K562 (cell line): ENCODE data around the gene MRLN. TPM values are rescaled to one million over a fixed set of nuclear protein-coding genes. Genes with fewer than 3 reads are reported as not detected.
"Not testable (repeated sequence)": the region's sequence is repeated elsewhere in the genome, so short reads cannot be mapped to it uniquely, and the experiment has no call there.

ENCODE experiments used
- ATAC-seq: fragments of 200-7000 bp; cut with Tn5 transposase; 3 replicates; pipeline ENCODE4 v1.9.1; 2020; ENCODE audit warnings: moderate library complexity
- BruUV-seq: library from RNA; stranded (reverse); fragments of 400-500 nt; replicated peaks from 2 replicates; lab custom pipeline; 2021; lab: Mats Ljungman, UMichigan
- CTCF ChIA-PET: fragments of 300-600 bp; formaldehyde crosslinking; extraction: SDS; loops from one replicate; lab custom pipeline; 2021; ENCODE audit warnings: low intra/inter-chr PET ratio; lab: Yijun Ruan, JAX
- POLR2A ChIA-PET: fragments of 300-600, 350-650 bp; sonication (Branson Sonifier 250); formaldehyde crosslinking; extraction: SDS; loops from one replicate; lab custom pipeline; 2021; ENCODE audit warnings: antibody characterized with exemption, inconsistent platforms; lab: Yijun Ruan, JAX
- DNase-seq, 4 experiments: peaks; one replicate each; pipeline versions ENCODE4 v3.0.0 to v3.0.0-alpha.2; 2011 to 2018; ENCODE audit warnings: low spot score in 3 of 4, mixed read lengths in 3 of 4; ENCODE audit errors: extremely low read depth in 1 of 4
- FAIRE-seq: peaks from 2 replicates; lab custom pipeline; 2011; peaks lifted over from hg19 to GRCh38; lab: Jason Lieb, UNC
- H2AFZ ChIP-seq: 2 replicates; pipeline ENCODE4 v1.6.0; 2011; ENCODE audit warnings: low read depth, low read length, control low read depth, inconsistent platforms
- H3K27ac ChIP-seq: fragments of 200-600 bp; 3 replicates; pipeline ENCODE4 v1.8.0; 2011; ENCODE audit warnings: low read depth, mild to moderate bottlenecking, control low read depth, inconsistent platforms, low read length, moderate library complexity, mixed read lengths; ENCODE audit errors: extremely low read depth
- H3K27me3 ChIP-seq, 2 experiments: fragments of 300-600 bp in 1 of 2; 2 replicates in 1 of 2; 3 replicates in 1 of 2; pipeline versions ENCODE4 v1.6.0 to v1.8.0; 2011; ENCODE audit warnings: inconsistent platforms in 2 of 2, low read length in 2 of 2, mild to moderate bottlenecking in 1 of 2, mixed read lengths in 1 of 2, moderate library complexity in 1 of 2; ENCODE audit not compliant: control insufficient read depth in 2 of 2, insufficient read depth in 2 of 2
- H3K36me3 ChIP-seq: fragments of 300-600 bp; 3 replicates; pipeline ENCODE4 v1.8.0; 2011; ENCODE audit warnings: mild to moderate bottlenecking, low read length, inconsistent platforms; ENCODE audit not compliant: control insufficient read depth, insufficient read depth
- H3K4me1 ChIP-seq, 2 experiments: fragments of 200-600 bp in 1 of 2; replicated peaks in 1 of 2; 2 replicates in 1 of 2; 3 replicates in 1 of 2; pipeline versions ENCODE4 v1.5.1 to v1.8.0; 2011; ENCODE audit warnings: inconsistent platforms in 2 of 2, low read length in 2 of 2, mild to moderate bottlenecking in 1 of 2, mixed read lengths in 1 of 2, moderate library complexity in 1 of 2; ENCODE audit not compliant: control insufficient read depth in 2 of 2, insufficient read depth in 2 of 2
- H3K4me2 ChIP-seq: 2 replicates; pipeline ENCODE4 v1.6.1; 2011; ENCODE audit warnings: low read length, control low read depth, inconsistent platforms, mixed read lengths; ENCODE audit not compliant: insufficient read depth
- H3K4me3 ChIP-seq: fragments of 200-600 bp; sonication (generic), shearing (Covaris generic); 2 replicates; pipeline ENCODE4 v1.5.1; 2016; ENCODE audit warnings: control low read depth, inconsistent platforms
- H3K79me2 ChIP-seq: fragments of 200-600 bp; 3 replicates; pipeline ENCODE4 v1.8.0; 2011; ENCODE audit warnings: low read length, inconsistent platforms; ENCODE audit not compliant: control insufficient read depth, insufficient read depth
- H3K9ac ChIP-seq, 2 experiments: 2 replicates each; pipeline versions ENCODE4 v1.6.0 to v1.6.1; 2011; ENCODE audit warnings: low read depth in 2 of 2, low read length in 2 of 2, control low read depth in 1 of 2, inconsistent platforms in 1 of 2, mild to moderate bottlenecking in 1 of 2, mixed read lengths in 1 of 2; ENCODE audit not compliant: insufficient read depth in 1 of 2
- H3K9me1 ChIP-seq: one replicate; pipeline ENCODE4 v1.6.0; 2011; ENCODE audit warnings: inconsistent platforms, mild to moderate bottlenecking, low read length, moderate library complexity; ENCODE audit not compliant: control insufficient read depth, insufficient read depth
- H3K9me3 ChIP-seq: replicated peaks from 2 replicates; pipeline ENCODE4 v1.5.1; 2011; ENCODE audit warnings: low read depth, low read length, inconsistent platforms; ENCODE audit not compliant: control insufficient read depth, insufficient read depth
- H4K20me1 ChIP-seq: replicated peaks from 2 replicates; pipeline ENCODE4 v1.6.1; 2011; ENCODE audit warnings: low read length, inconsistent platforms, mixed read lengths; ENCODE audit not compliant: control insufficient read depth, insufficient read depth
- CBX8 ChIP-seq: fragments of 200-600 bp; sonication (generic); IDR thresholded peaks from 2 replicates; pipeline ENCODE4 v1.6.1; 2012; ENCODE audit warnings: borderline replicate concordance, mixed run types, low read depth, mild to moderate bottlenecking, moderate library complexity, mixed read lengths, low read length, control low read depth, inconsistent platforms; ENCODE audit not compliant: poor library complexity, severe bottlenecking; ENCODE audit errors: extremely low read depth
- CEBPB ChIP-seq: fragments of 450-650 bp; IDR thresholded peaks from 2 replicates; pipeline ENCODE4 v1.6.1; 2016; ENCODE audit warnings: missing genetic modification characterization, missing compliant biosample characterization
- CEBPG ChIP-seq, 3 experiments: fragments of 200-800 bp in 1 of 3; sonication (Bioruptor generic) in 1 of 3; sonication (generic) in 1 of 3; formaldehyde crosslinking in 1 of 3; IDR thresholded peaks in 2 of 3; conservative IDR thresholded peaks in 1 of 3; 2 replicates each; pipeline versions ENCODE4 v1.6.1 to v1.8.0; 2016 to 2022; ENCODE audit warnings: missing compliant biosample characterization in 2 of 3, missing genetic modification characterization in 2 of 3, mild to moderate bottlenecking in 1 of 3, missing genetic modification reagents in 1 of 3
- CSDE1 ChIP-seq, 2 experiments: fragments of 450-650 bp; IDR thresholded peaks; 2 replicates each; pipeline ENCODE4 v1.6.1; 2016; ENCODE audit warnings: mild to moderate bottlenecking in 1 of 2
- DMBX1 ChIP-seq: fragments of 250-450 bp; sonication (Bioruptor Pico); IDR thresholded peaks from 2 replicates; pipeline ENCODE4 v1.8.0; 2022; ENCODE audit warnings: inconsistent platforms, mild to moderate bottlenecking, moderate library complexity, borderline replicate concordance
- GTF2E2 ChIP-seq: fragments of 200-800 bp; sonication (Bioruptor generic); IDR thresholded peaks from 2 replicates; pipeline ENCODE4 v1.6.1; 2016; ENCODE audit warnings: missing genetic modification characterization, missing compliant biosample characterization
- HDAC6 ChIP-seq: IDR thresholded peaks from 2 replicates; pipeline ENCODE4 v1.6.1; 2012; ENCODE audit warnings: low read depth, mild to moderate bottlenecking, control low read depth, inconsistent platforms, low read length, moderate library complexity
- HNRNPUL1 ChIP-seq: fragments of 200-400 bp; formaldehyde crosslinking; IDR thresholded peaks from 2 replicates; pipeline ENCODE4 v1.6.1; 2017; ENCODE audit warnings: low read length
- KLF6 ChIP-seq: fragments of 250-450 bp; sonication (Bioruptor Pico); IDR thresholded peaks from 2 replicates; pipeline ENCODE4 v1.4.0; 2020; ENCODE audit warnings: mild to moderate bottlenecking, moderate library complexity, borderline replicate concordance
- POLR2G ChIP-seq: fragments of 200-400 bp; formaldehyde crosslinking; IDR thresholded peaks from 2 replicates; pipeline ENCODE4 v1.6.1; 2017; ENCODE audit warnings: low read depth, mild to moderate bottlenecking, antibody characterized with exemption, low read length, moderate library complexity
- RFX1 ChIP-seq: fragments of 450-650 bp; IDR thresholded peaks from 2 replicates; pipeline ENCODE4 v1.6.1; 2016; ENCODE audit warnings: mild to moderate bottlenecking, moderate library complexity
- SOX6 ChIP-seq: fragments of 450-650 bp; IDR thresholded peaks from 2 replicates; pipeline ENCODE4 v1.6.1; 2014; ENCODE audit warnings: mild to moderate bottlenecking
- ZFP30 ChIP-seq: fragments of 250-450 bp; sonication (Bioruptor Pico); IDR thresholded peaks from 2 replicates; pipeline ENCODE4 v1.8.0; 2022; ENCODE audit warnings: moderate library complexity, mild to moderate bottlenecking, inconsistent platforms, borderline replicate concordance
- ZNF146 ChIP-seq: IDR thresholded peaks from one replicate; pipeline ENCODE4 v1.6.1; 2018; ENCODE audit warnings: missing compliant biosample characterization; ENCODE audit not compliant: unreplicated experiment
- WGBS: fragments of 100-300 bp; shearing (Covaris generic); methylation state at CpG from one replicate; pipeline ENCODE4 v1.1.6; 2016; ENCODE audit warnings: low coverage, mixed read lengths; ENCODE audit not compliant: insufficient coverage; ENCODE audit errors: missing lambda C conversion rate; 5-methylcytosine and 5-hydroxymethylcytosine counted together
- in situ Hi-C: fragments of 300-500 bp; cut with MboI; formaldehyde crosslinking; loops from 4 replicates; pipeline ENCODE4 v1.15.0; 2018; ENCODE audit warnings: inconsistent platforms, mixed read lengths
- intact Hi-C: fragments of 100-400 bp; cut with micrococcal nuclease; formaldehyde crosslinking; loops from 2 replicates; pipeline ENCODE4 v1.14.2; 2022
- polyA plus RNA-seq, 8 experiments: library from polyadenylated mRNA; depleted of rRNA in 4 of 8; stranded (reverse) in 5 of 8; unstranded in 3 of 8; fragments of >200 nt; fragmentation: Nextera tagmentation in 2 of 8; fragmentation: Illumina TruSeq in 1 of 8; extraction: Ambion mirVana in 2 of 8; extraction: Trizol in 1 of 8; gene quantifications; 2 replicates each; pipeline versions ENCODE4 v1.2.1 to v1.2.3, GENCODE V29; 2011 to 2014; ENCODE audit warnings: inconsistent platforms in 1 of 8, missing spikeins in 1 of 8
- total RNA-seq, 7 experiments: library from RNA; depleted of rRNA in 6 of 7; stranded (reverse); fragments of >200 nt in 6 of 7; fragmentation: Illumina TruSeq in 2 of 7; extraction: Trizol in 2 of 7; gene quantifications; 2 replicates each; pipeline versions ENCODE4 v1.2.1 to v1.2.3, GENCODE V29; 2011 to 2021; ENCODE audit warnings: low replicate concordance in 1 of 7
- TF ChIP-seq, protein P1 (sequence below): fragments of 250-450 bp; sonication (Bioruptor Pico); IDR thresholded peaks from 2 replicates; pipeline ENCODE4 v1.5.0; 2020; ENCODE audit warnings: mild to moderate bottlenecking, borderline replicate concordance

MRLN gene
- total and polyA plus RNA-seq, 9 of the 15 experiments (the other 6 are each of a cell fraction or from before 2014, with no cell fraction given) = 0.07 to 0.13 TPM; not detected in 7

DNA sequence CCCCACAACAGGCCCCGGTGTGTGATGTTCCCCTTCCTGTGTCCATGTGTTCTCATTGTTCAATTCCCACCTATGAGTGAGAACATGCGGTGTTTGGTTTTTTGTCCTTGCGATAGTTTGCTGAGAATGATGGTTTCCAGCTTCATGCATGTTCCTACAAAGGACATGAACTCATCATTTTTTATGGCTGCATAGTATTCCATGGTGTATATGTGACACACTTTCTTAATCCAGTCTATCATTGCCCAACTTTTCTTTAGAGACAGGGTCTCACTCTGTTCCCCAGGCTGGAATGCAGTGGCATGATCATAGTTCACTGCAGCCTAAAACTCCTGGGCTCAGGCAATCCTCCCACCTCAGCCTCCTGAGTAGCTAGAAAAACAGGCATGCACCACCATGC is 32.2 kb upstream of the MRLN start:
- H4K20me1 ChIP-seq, H3K4me3 ChIP-seq, H3K27me3 ChIP-seq, FAIRE-seq, H3K4me1 ChIP-seq, H3K9me3 ChIP-seq, in situ Hi-C loops, CTCF ChIA-PET, H3K9me1 ChIP-seq, H3K36me3 ChIP-seq, H2AFZ ChIP-seq, DNase-seq, H3K4me2 ChIP-seq, H3K79me2 ChIP-seq, BruUV-seq, H3K27ac ChIP-seq, H3K9ac ChIP-seq, ATAC-seq, intact Hi-C loops, POLR2A ChIA-PET: not testable (repeated sequence)
- WGBS = no CpG with 5 or more reads among the region's 3 CpGs
- TF ChIP-seq ZNF146 (CRISPR knock-in tag) = peak; percentile 19

- Histone ChIP-seq H4K20me1 (no peaks in the 10 kb centered on the region), H3K9ac (no peak overlapping the region), H3K9me1 (no peaks in the 10 kb centered on the region), H2AFZ (no peak overlapping the region), H3K4me3 (no peak overlapping the region), H3K27me3 (no peaks in the 10 kb centered on the region), H3K4me2 (no peak overlapping the region), H3K79me2 (no peaks in the 10 kb centered on the region), H3K27ac (no peak overlapping the region), H3K36me3 (no peaks in the 10 kb centered on the region), H3K9me3 (no peaks in the 10 kb centered on the region), H3K4me1 (no peaks in the 10 kb centered on the region)
- ATAC-seq (no peak), DNase-seq (no peak), FAIRE-seq (no peak)
- WGBS = 3% methylated on average over 6 of the region's 8 CpGs
- ChIA-PET CTCF (no interaction called here), POLR2A (interaction anchor here (0.6 to 1.0 kb wide), 2 partner anchors 9 to 1858 kb away, joined by 3 to 7 read pairs; no protein-coding TSS in a partner anchor)
- BruUV-seq = no TSS peak
- TF ChIP-seq CBX8 (no peak), HDAC6 (no peak), HNRNPUL1 (no peak), GTF2E2 (tag) (no peak), POLR2G (no peak), CEBPG (CRISPR knock-in tag; IDR thresholded peaks at IDR 0.05) (no peak), CEBPG (tag; conservative IDR thresholded peaks at IDR 0.05 in 1 of 2, IDR thresholded peaks at IDR 0.05 in 1 of 2) (0 out of 4 replicates have a peak, but pooled peaks have one; percentile 19 to 44), KLF6 (no peak), CEBPB (peak; percentile 67), CSDE1 (IDR thresholded peaks at IDR 0.05) (no peak), DMBX1 (no peak), SOX6 (no peak), ZFP30 (CRISPR knock-in tag) (no peak), RFX1 (no peak)
- TF ChIP-seq, protein P1, sequence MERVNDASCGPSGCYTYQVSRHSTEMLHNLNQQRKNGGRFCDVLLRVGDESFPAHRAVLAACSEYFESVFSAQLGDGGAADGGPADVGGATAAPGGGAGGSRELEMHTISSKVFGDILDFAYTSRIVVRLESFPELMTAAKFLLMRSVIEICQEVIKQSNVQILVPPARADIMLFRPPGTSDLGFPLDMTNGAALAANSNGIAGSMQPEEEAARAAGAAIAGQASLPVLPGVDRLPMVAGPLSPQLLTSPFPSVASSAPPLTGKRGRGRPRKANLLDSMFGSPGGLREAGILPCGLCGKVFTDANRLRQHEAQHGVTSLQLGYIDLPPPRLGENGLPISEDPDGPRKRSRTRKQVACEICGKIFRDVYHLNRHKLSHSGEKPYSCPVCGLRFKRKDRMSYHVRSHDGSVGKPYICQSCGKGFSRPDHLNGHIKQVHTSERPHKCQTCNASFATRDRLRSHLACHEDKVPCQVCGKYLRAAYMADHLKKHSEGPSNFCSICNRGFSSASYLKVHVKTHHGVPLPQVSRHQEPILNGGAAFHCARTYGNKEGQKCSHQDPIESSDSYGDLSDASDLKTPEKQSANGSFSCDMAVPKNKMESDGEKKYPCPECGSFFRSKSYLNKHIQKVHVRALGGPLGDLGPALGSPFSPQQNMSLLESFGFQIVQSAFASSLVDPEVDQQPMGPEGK = no peak
- intact Hi-C loops = no loop called here
- in situ Hi-C loops = no loop called here
These were observed 28.3 kb upstream of the MRLN start for GRCh38 chr10:59781511-59781910.
